Endodermal cell (in vitro differentiated cells): ENCODE data around the gene PYDC2. TPM values are rescaled to one million over a fixed set of nuclear protein-coding genes. Genes with fewer than 3 reads are reported as not detected.

Source experiments
- DNase-seq: peaks from one replicate; pipeline ENCODE4 v3.0.0-alpha.2; 2017
- H3K27ac ChIP-seq: 2 replicates; pipeline ENCODE4 v1.5.1; 2013; ENCODE audit warnings: mild to moderate bottlenecking, low read depth, low read length, moderate library complexity
- H3K27me3 ChIP-seq: 2 replicates; pipeline ENCODE4 v1.6.1; 2013; ENCODE audit warnings: mild to moderate bottlenecking, low read length, moderate library complexity; ENCODE audit not compliant: insufficient read depth, control insufficient read depth, poor library complexity, severe bottlenecking
- H3K36me3 ChIP-seq: 2 replicates; pipeline ENCODE4 v1.7.0; 2013; ENCODE audit warnings: mild to moderate bottlenecking, low read length, moderate library complexity; ENCODE audit not compliant: control insufficient read depth, insufficient read depth
- H3K4me1 ChIP-seq: one replicate; pipeline ENCODE4 v1.7.0; 2013; ENCODE audit warnings: low read length; ENCODE audit not compliant: control insufficient read depth, insufficient read depth
- H3K4me3 ChIP-seq: 2 replicates; pipeline ENCODE4 v1.5.1; 2013; ENCODE audit warnings: mild to moderate bottlenecking, low read length, moderate library complexity
- H3K9ac ChIP-seq: 2 replicates; pipeline ENCODE4 v1.6.1; 2013; ENCODE audit warnings: mild to moderate bottlenecking, low read length, moderate library complexity; ENCODE audit not compliant: poor library complexity, severe bottlenecking; ENCODE audit errors: extremely low read depth
- H3K9me3 ChIP-seq: 2 replicates; pipeline ENCODE4 v1.6.1; 2013; ENCODE audit warnings: mild to moderate bottlenecking, low read length, moderate library complexity; ENCODE audit not compliant: control insufficient read depth
- H3K27ac Mint-ChIP-seq: 2 replicates; pipeline ENCODE4 v1.8.0; 2020; ENCODE audit warnings: mixed read lengths
- H3K27me3 Mint-ChIP-seq: 2 replicates; pipeline ENCODE4 v1.8.0; 2021; ENCODE audit warnings: mild to moderate bottlenecking, mixed read lengths; ENCODE audit not compliant: insufficient read depth
- H3K36me3 Mint-ChIP-seq: 2 replicates; pipeline ENCODE4 v1.8.0; 2020; ENCODE audit warnings: low read depth, mixed read lengths
- H3K4me1 Mint-ChIP-seq: 2 replicates; pipeline ENCODE4 v1.8.0; 2020; ENCODE audit warnings: mixed read lengths
- H3K4me3 Mint-ChIP-seq: 2 replicates; pipeline ENCODE4 v1.8.0; 2020; ENCODE audit warnings: mild to moderate bottlenecking, moderate library complexity, mixed read lengths
- H3K9me3 Mint-ChIP-seq: 2 replicates; pipeline ENCODE4 v1.8.0; 2020; ENCODE audit warnings: mild to moderate bottlenecking, mixed read lengths
- WGBS, 2 experiments: methylation state at CpG; one replicate each; pipeline versions ENCODE4 v1.1.5 to v1.1.7; 2013; ENCODE audit warnings: missing lambda C conversion rate in 2 of 2, mixed read lengths in 1 of 2; ENCODE audit not compliant: insufficient coverage in 1 of 2, insufficient read length in 1 of 2; 5-methylcytosine and 5-hydroxymethylcytosine counted together
- total RNA-seq, 2 donors: library from RNA; stranded (reverse); fragmentation: NEBNext Ultra II Directional in 1 of 2; extraction: Animal tissue kit (Norgen Biotek cat#: 25700) in 1 of 2; gene quantifications; 2 replicates in 1 of 2; 3 replicates in 1 of 2; pipeline ENCODE4 v1.2.1, GENCODE V29; 2021
- TF ChIP-seq, protein P1 (sequence below): fragments of 200-600 bp; sonication (generic); conservative IDR thresholded peaks from 2 replicates; pipeline ENCODE4 v1.5.0; 2021; ENCODE audit warnings: antibody characterized with exemption, mild to moderate bottlenecking

PYDC2 gene
- total RNA-seq, 2 donors from 2014 or later: not detected

DNA sequence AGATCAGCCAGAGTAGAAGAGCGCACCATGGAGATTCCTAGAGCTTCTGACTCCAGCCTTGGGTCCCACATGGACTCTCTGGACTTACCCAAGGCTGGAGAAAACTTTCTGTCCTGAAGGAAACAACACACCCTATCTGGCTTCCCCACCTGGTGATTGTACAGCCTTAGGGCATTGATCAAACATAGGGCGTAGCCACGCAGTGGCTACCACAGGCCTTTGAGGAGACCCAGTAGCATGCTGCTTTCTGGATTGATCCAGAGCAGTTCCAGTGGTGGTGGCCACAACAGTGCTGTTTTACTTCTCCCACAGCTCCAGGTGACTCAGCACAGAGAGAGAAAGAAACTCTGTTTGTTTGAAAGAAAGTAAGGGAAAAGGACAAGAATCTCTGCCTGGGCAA lies 23.5 kb downstream of the PYDC2 start:
- Histone ChIP-seq H3K27ac (no peak overlapping the region), H3K4me1 (no peaks in the 10 kb centered on the region), H3K27me3 (no peaks in the 10 kb centered on the region), H3K9me3 (no peaks in the 10 kb centered on the region), H3K4me3 (no peak overlapping the region), H3K36me3 (no peaks in the 10 kb centered on the region), H3K9ac (no peak overlapping the region)
- H3K27me3 Mint-ChIP-seq: no peaks in the 10 kb centered on the region
- no peak overlapping the region for H3K4me3 Mint-ChIP-seq
- TF ChIP-seq, protein P1, sequence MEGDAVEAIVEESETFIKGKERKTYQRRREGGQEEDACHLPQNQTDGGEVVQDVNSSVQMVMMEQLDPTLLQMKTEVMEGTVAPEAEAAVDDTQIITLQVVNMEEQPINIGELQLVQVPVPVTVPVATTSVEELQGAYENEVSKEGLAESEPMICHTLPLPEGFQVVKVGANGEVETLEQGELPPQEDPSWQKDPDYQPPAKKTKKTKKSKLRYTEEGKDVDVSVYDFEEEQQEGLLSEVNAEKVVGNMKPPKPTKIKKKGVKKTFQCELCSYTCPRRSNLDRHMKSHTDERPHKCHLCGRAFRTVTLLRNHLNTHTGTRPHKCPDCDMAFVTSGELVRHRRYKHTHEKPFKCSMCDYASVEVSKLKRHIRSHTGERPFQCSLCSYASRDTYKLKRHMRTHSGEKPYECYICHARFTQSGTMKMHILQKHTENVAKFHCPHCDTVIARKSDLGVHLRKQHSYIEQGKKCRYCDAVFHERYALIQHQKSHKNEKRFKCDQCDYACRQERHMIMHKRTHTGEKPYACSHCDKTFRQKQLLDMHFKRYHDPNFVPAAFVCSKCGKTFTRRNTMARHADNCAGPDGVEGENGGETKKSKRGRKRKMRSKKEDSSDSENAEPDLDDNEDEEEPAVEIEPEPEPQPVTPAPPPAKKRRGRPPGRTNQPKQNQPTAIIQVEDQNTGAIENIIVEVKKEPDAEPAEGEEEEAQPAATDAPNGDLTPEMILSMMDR: no peak
- H3K36me3 Mint-ChIP-seq: peaks cover 3% of the 10 kb centered on the region
- H3K9me3 Mint-ChIP-seq: peaks cover 32% of the 10 kb centered on the region
- WGBS, 2 experiments: 95 to 100% methylated on average over 2 to 3 of the region's 3 CpGs
- H3K4me1 Mint-ChIP-seq: no peaks in the 10 kb centered on the region
- no peak for DNase-seq
- no peak overlapping the region for H3K27ac Mint-ChIP-seq

DNA sequence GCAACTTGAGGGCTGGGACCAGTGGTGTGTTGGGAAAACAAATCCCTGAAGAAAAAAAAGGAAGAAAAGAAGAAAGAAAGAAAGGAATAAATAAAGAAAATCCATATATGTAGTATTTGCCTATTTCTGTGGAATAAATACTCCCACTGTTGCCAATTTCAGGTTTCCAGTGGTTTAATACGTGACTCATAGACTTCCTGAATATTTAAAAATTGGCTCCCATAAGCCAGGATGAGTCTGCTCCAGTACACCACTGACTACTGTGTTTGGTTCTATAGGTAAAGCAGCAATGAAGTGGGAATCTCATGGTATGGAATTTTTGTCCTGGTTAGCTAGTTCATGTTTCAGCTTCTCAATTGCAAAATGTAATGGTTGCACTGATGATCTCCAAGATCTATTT lies 31.6 kb downstream of the PYDC2 start:
- no peak overlapping the region for H3K27ac Mint-ChIP-seq
- H3K9me3 ChIP-seq: no peaks in the 10 kb centered on the region
- H3K4me3 Mint-ChIP-seq: no peak overlapping the region
- DNase-seq: no peak
- no peaks in the 10 kb centered on the region for H3K27me3 ChIP-seq
- no peaks in the 10 kb centered on the region for H3K4me1 ChIP-seq
- H3K36me3 Mint-ChIP-seq: no peaks in the 10 kb centered on the region
- no peak overlapping the region for H3K9ac ChIP-seq
- H3K36me3 ChIP-seq: no peaks in the 10 kb centered on the region
- no peaks in the 10 kb centered on the region for H3K4me1 Mint-ChIP-seq
- WGBS, 2 experiments: 86 to 100% methylated on average over 1 of the region's 1 CpG
- TF ChIP-seq, protein P1: no peak
- H3K27me3 Mint-ChIP-seq: no peaks in the 10 kb centered on the region
- H3K9me3 Mint-ChIP-seq: peaks cover 3% of the 10 kb centered on the region
- no peak overlapping the region for H3K27ac ChIP-seq
- no peak overlapping the region for H3K4me3 ChIP-seq

DNA sequence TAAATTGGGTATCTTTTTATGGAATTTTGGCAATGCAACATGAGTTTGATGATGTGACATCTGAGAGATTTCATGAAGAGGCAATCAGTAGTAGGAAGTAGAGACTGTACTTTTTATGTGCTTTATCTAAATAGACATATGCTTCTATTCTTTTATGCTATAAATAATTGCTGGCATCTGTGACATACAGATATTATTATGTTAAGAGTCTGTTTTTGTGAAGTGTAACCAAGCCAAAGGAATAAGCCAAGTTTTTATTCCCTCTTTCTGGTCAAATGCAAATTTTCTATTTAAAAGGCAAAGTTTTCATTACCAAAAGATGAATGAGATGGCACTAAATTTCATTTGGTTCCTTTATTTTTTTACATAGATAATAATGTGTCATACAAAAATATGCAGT lies 32.4 kb downstream of the PYDC2 start:
- no peak for DNase-seq
- no peaks in the 10 kb centered on the region for H3K4me1 Mint-ChIP-seq
- no peaks in the 10 kb centered on the region for H3K27me3 Mint-ChIP-seq
- no peaks in the 10 kb centered on the region for H3K27me3 ChIP-seq
- TF ChIP-seq, protein P1: no peak
- H3K27ac ChIP-seq: no peak overlapping the region
- no peaks in the 10 kb centered on the region for H3K9me3 ChIP-seq
- no peaks in the 10 kb centered on the region for H3K4me1 ChIP-seq
- no peak overlapping the region for H3K9ac ChIP-seq
- H3K9me3 Mint-ChIP-seq: no peaks in the 10 kb centered on the region
- H3K27ac Mint-ChIP-seq: no peak overlapping the region
- H3K36me3 Mint-ChIP-seq: no peaks in the 10 kb centered on the region
- H3K4me3 Mint-ChIP-seq: no peak overlapping the region
- H3K4me3 ChIP-seq: no peak overlapping the region
- no peaks in the 10 kb centered on the region for H3K36me3 ChIP-seq
